GM10266 (cell line): ENCODE measurements around the gene PVALB.

Experiments used
- DNase-seq: peaks from one replicate; pipeline ENCODE4 v3.0.0; 2012; ENCODE audit errors: extremely low spot score
- CTCF ChIP-seq: IDR thresholded peaks from 2 replicates; pipeline ENCODE4 v1.5.1; 2012; ENCODE audit warnings: mild to moderate bottlenecking, low read depth; ENCODE audit not compliant: control insufficient read depth, insufficient read depth; ENCODE audit errors: missing control alignments

The PVALB gene

DNA sequence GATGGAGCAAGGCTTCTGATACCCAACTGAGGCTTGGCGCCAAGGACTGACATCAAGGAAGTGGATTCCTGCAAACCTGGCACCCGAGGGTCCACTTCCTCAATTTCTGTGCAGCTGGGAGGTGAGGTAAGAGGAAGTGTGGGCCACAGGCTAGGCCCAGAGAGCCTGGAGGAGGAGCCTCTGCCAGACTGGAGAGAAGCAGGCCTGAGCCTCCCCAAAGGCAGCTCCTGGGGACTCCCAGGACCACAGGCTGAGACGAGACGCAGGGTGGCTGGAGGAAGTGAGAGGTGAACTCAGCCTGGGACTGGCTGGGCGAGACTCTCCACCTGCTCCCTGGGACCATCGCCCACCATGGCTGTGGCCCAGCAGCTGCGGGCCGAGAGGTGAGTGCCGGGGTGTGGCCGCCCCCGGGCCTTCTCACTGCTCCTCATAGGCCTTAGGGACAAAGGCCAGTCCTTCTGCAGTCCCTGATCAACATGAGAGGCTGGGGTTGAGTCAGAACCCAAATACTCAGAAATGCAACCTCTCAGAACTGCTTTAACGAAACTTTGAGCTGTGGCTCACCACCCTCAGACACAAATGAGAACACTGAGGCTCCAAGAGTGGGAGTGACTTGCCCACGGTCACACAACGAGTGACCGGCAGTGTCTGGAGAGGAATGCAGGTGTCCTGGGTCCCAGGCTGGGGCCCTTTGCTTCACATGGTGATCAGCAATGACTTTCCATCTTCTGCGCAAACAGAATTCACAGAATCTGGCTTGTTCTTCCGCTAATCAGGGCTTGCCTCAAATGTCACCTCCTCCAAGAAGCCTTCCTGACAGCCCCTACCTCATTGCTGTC lies 44.2 kb upstream of the PVALB start, which contains the start of gene NCF4:
Gene NCF4, plus strand, starts transcription at position 186 of the 839 bp plus-strand sequence. Its CDS starts 166 bp downstream, at position 352.
- DNase-seq, result peak; percentile 85
- TF ChIP-seq CTCF, result no peak

GRCh38 chr22:36860438-36860820 lies 43.6 kb upstream of the PVALB start:
- TF ChIP-seq CTCF, result no peak
- no peak for DNase-seq

- DNase-seq, result no peak
- TF ChIP-seq CTCF, result peak; percentile 22
Measured at GRCh38 chr22:36860017-36860416, 43.2 kb upstream of the PVALB start.

DNA sequence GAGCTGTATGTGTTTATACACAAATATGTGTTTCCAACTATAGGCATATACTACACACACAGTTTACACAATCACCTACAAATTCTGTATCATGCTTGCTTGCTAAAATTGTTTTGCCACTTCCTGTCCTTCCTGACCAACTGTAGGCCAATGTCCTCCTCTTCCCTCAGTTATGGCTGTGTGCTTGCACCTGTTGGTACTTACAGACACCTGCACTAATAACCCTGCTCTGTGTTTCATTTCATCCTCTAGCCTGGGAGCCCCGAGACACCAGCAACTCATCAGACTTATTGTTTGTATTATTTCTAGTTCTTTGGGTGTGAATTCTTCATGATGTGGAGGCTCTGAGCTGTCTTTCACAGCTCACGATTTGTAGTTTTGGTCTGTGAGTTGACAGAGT lies 42.1 kb upstream of the PVALB start:
- no peak for TF ChIP-seq CTCF
- no peak for DNase-seq

- no peak for DNase-seq
- no peak for TF ChIP-seq CTCF
Measured at GRCh38 chr22:36858156-36858555, 41.3 kb upstream of the PVALB start.

DNA sequence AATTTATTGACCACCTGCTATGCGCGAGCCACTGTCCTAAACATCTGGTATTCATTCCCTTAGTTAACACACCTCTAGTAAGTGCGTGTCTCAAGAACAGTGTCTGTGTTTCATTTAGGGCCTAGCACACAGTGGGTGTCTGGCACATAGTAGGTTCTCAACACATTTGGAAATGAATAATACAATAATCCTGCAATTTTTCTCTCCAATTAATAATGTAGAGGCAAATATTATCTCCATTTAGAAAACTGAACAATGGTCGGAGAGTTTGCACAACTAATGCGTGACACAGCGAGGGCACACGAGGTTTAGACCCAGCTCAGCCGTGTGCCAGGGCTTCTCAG lies 39.9 kb upstream of the PVALB start:
- DNase-seq, result no peak
- no peak for TF ChIP-seq CTCF

GRCh38 chr22:36856121-36856791 lies 39.4 kb upstream of the PVALB start:
- TF ChIP-seq CTCF, result peak; percentile 100
- peak; percentile 69 for DNase-seq
